HepG2 (cell line): Measurements from ENCODE around the gene CRHR1. TPM values are rescaled to one million over a fixed set of nuclear protein-coding genes. Genes with fewer than 3 reads are reported as not detected.

Experiments
- ATAD3A ChIP-seq: sonication (generic); formaldehyde crosslinking; IDR thresholded peaks from 2 replicates; pipeline ENCODE4 v1.4.0; 2020; ENCODE audit warnings: missing genetic modification reagents
- ELF3 ChIP-seq: IDR thresholded peaks from 2 replicates; pipeline ENCODE4 v1.6.1; 2016; ENCODE audit warnings: missing genetic modification reagents, missing compliant biosample characterization
- SP4 ChIP-seq: sonication (generic); formaldehyde crosslinking; IDR thresholded peaks from 2 replicates; pipeline ENCODE4 v1.8.1; 2023; ENCODE audit warnings: mild to moderate bottlenecking, missing genetic modification reagents
- TBX2 ChIP-seq: sonication (generic); formaldehyde crosslinking; IDR thresholded peaks from 2 replicates; pipeline ENCODE4 v1.5.0; 2020; ENCODE audit warnings: missing genetic modification reagents, mild to moderate bottlenecking, borderline replicate concordance
- THAP11 ChIP-seq: IDR thresholded peaks from 2 replicates; pipeline ENCODE4 v1.6.1; 2016; ENCODE audit warnings: missing biosample characterization, missing genetic modification reagents
- ZBTB40 ChIP-seq, 2 experiments: fragments of 450-650 bp in 1 of 2; sonication (generic) in 1 of 2; formaldehyde crosslinking in 1 of 2; IDR thresholded peaks; 2 replicates each; pipeline versions ENCODE4 v1.6.1 to v1.8.0; 2016 to 2022; ENCODE audit warnings: antibody characterized with exemption in 1 of 2, mild to moderate bottlenecking in 1 of 2, missing genetic modification reagents in 1 of 2
- ZNF777 ChIP-seq: sonication (generic); formaldehyde crosslinking; IDR thresholded peaks from 2 replicates; pipeline ENCODE4 v1.4.0; 2020; ENCODE audit warnings: missing genetic modification reagents
- polyA plus RNA-seq, 8 experiments: library from polyadenylated mRNA; depleted of rRNA in 3 of 8; stranded (reverse) in 7 of 8; unstranded in 1 of 8; fragments of >200 nt; fragmentation: Illumina TruSeq in 4 of 8; extraction: Trizol in 4 of 8; gene quantifications; 2 replicates each; pipeline versions ENCODE4 v1.2.1 to v1.2.3, GENCODE V29; 2011 to 2016; ENCODE audit warnings: low read depth in 4 of 8, missing spikeins in 1 of 8, mixed read lengths in 1 of 8; ENCODE audit not compliant: insufficient read depth in 1 of 8
- total RNA-seq, 5 experiments: library from RNA; depleted of rRNA; stranded (reverse); fragments of >200 nt; fragmentation: Illumina TruSeq; extraction: Trizol; gene quantifications; 2 replicates each; pipeline ENCODE4 v1.2.3, GENCODE V29; 2016; ENCODE audit warnings: low read depth in 1 of 5
- TF ChIP-seq, protein P1 (sequence below): sonication (generic); formaldehyde crosslinking; IDR thresholded peaks from 2 replicates; pipeline ENCODE4 v1.5.1; 2020; ENCODE audit warnings: missing genetic modification reagents, mild to moderate bottlenecking, borderline replicate concordance
- TF ChIP-seq, protein P2 (sequence below): sonication (generic); formaldehyde crosslinking; conservative IDR thresholded peaks from 2 replicates; pipeline ENCODE4 v1.4.0; 2020; ENCODE audit warnings: missing genetic modification reagents
- TF ChIP-seq, protein P3 (sequence below): IDR thresholded peaks from 2 replicates; pipeline ENCODE4 v1.4.0; 2020; ENCODE audit warnings: mild to moderate bottlenecking, missing genetic modification reagents

The CRHR1 gene
- total and polyA plus RNA-seq, 2 of the 13 experiments (the other 11 are each of a cell fraction or from before 2014, with no cell fraction given) = not detected

DNA sequence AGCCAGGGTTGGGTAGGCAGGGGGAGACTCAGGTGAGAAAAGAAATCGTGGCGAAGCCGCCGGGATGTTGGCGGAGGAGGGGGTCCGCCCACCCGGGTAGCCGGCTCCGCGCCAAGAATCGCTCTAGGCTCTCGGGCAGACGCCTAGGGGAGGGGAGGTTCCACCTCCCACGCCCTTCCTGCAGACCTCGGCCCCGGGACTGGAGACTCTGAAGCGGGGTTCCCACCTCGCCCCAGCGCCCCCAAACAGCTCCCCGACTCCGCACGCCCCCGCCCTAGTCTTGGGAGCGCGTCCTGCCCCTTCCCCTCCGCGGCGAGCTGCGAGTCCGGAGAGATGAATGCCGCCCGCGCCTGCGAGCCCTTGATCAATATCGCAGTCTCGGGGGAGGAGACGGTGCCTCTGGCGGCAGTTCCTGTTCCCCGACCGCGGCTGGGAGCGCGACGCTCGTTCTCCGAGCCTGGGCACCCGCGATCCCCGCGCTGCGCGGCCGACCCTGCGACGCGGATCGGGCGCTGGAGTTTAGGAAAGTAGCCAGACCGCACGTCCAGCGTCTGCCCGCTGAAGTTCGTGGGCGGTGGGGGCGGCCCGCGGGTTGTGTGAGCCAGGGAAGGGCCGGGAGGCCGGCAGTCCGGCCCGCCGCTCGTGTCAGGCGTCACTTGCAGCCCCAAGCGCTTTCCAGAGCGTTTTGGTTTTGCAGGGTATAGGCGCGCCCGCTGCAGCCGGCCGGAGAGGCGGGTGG, 790 bp downstream of the CRHR1 start (continued):
- TF ChIP-seq, protein P1, sequence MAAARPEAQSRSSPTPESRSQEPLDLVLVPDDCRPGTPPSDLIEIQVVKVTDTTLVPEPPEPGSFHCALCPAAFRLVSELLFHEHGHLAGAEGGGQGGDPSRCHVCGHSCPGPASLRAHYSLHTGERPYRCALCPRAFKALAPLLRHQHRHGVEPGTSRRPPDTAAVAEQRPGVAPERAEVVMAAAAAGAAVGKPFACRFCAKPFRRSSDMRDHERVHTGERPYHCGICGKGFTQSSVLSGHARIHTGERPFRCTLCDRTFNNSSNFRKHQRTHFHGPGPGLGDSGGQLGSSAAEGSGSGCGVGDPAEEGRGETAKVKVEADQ (CRISPR knock-in tag) = 0 out of 2 replicates have a peak, but pooled peaks have one; percentile 35
- TF ChIP-seq ZBTB40 (IDR thresholded peaks at IDR 0.05) (no peak), ZBTB40 (CRISPR knock-in tag; IDR thresholded peaks at IDR 0.05) (peak; percentile 54; the same call in 1 of the 2 replicates), ZNF777 (peak; percentile 56; the same call in 1 of the 2 replicates), TBX2 (CRISPR knock-in tag) (peak; percentile 36; the same call in 1 of the 2 replicates), THAP11 (peak; percentile 21; the same call in 1 of the 2 replicates), ELF3 (peak; percentile 32; the same call in 1 of the 2 replicates), SP4 (peak; percentile 50; the same call in 1 of the 2 replicates), ATAD3A (CRISPR knock-in tag) (no peak)
- TF ChIP-seq, protein P2, sequence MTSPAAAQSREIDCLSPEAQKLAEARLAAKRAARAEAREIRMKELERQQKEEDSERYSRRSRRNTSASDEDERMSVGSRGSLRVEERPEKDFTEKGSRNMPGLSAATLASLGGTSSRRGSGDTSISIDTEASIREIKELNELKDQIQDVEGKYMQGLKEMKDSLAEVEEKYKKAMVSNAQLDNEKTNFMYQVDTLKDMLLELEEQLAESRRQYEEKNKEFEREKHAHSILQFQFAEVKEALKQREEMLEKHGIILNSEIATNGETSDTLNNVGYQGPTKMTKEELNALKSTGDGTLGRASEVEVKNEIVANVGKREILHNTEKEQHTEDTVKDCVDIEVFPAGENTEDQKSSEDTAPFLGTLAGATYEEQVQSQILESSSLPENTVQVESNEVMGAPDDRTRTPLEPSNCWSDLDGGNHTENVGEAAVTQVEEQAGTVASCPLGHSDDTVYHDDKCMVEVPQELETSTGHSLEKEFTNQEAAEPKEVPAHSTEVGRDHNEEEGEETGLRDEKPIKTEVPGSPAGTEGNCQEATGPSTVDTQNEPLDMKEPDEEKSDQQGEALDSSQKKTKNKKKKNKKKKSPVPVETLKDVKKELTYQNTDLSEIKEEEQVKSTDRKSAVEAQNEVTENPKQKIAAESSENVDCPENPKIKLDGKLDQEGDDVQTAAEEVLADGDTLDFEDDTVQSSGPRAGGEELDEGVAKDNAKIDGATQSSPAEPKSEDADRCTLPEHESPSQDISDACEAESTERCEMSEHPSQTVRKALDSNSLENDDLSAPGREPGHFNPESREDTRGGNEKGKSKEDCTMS (CRISPR knock-in tag) = no peak
- TF ChIP-seq, protein P3, sequence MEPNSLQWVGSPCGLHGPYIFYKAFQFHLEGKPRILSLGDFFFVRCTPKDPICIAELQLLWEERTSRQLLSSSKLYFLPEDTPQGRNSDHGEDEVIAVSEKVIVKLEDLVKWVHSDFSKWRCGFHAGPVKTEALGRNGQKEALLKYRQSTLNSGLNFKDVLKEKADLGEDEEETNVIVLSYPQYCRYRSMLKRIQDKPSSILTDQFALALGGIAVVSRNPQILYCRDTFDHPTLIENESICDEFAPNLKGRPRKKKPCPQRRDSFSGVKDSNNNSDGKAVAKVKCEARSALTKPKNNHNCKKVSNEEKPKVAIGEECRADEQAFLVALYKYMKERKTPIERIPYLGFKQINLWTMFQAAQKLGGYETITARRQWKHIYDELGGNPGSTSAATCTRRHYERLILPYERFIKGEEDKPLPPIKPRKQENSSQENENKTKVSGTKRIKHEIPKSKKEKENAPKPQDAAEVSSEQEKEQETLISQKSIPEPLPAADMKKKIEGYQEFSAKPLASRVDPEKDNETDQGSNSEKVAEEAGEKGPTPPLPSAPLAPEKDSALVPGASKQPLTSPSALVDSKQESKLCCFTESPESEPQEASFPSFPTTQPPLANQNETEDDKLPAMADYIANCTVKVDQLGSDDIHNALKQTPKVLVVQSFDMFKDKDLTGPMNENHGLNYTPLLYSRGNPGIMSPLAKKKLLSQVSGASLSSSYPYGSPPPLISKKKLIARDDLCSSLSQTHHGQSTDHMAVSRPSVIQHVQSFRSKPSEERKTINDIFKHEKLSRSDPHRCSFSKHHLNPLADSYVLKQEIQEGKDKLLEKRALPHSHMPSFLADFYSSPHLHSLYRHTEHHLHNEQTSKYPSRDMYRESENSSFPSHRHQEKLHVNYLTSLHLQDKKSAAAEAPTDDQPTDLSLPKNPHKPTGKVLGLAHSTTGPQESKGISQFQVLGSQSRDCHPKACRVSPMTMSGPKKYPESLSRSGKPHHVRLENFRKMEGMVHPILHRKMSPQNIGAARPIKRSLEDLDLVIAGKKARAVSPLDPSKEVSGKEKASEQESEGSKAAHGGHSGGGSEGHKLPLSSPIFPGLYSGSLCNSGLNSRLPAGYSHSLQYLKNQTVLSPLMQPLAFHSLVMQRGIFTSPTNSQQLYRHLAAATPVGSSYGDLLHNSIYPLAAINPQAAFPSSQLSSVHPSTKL (CRISPR knock-in tag) = peak; percentile 31; the same call in 1 of the 2 replicates
